GM12878 (cell line): ENCODE results near the gene TUBA3E. TPM values are rescaled to one million over a fixed set of nuclear protein-coding genes. Genes with fewer than 3 reads are reported as not detected.
"Not testable (repeated sequence)": the region's sequence is repeated elsewhere in the genome, so short reads cannot be mapped to it uniquely, and the experiment has no call there.

ENCODE experiments used
- ATAC-seq: fragments of 200-7000 bp; cut with Tn5 transposase; 3 replicates; pipeline ENCODE4 v1.9.1; 2020; ENCODE audit warnings: mild to moderate bottlenecking, moderate library complexity
- BruUV-seq: library from RNA; stranded (reverse); fragments of 400-500 nt; replicated peaks from 2 replicates; lab custom pipeline; 2021; lab: Mats Ljungman, UMichigan
- CTCF ChIA-PET: fragments of 300-600 bp; sonication (Branson Sonifier 250); formaldehyde crosslinking; extraction: SDS; loops from one replicate; lab custom pipeline; 2021; ENCODE audit warnings: inconsistent platforms; lab: Yijun Ruan, JAX
- POLR2A ChIA-PET: fragments of 350-600 bp; formaldehyde crosslinking; extraction: SDS; loops from one replicate; lab custom pipeline; 2021; ENCODE audit warnings: inconsistent platforms; lab: Charles Lee
- RAD21 ChIA-PET: fragments of 300-600 bp; sonication (Branson Sonifier 250); formaldehyde crosslinking; loops from one replicate; lab custom pipeline; 2023; ENCODE audit warnings: antibody characterized with exemption; ENCODE audit not compliant: unreplicated experiment; lab: Charles Lee
- SMC1A ChIA-PET: fragments of 300-600 bp; sonication (Branson Sonifier 250); formaldehyde crosslinking; loops from one replicate; lab custom pipeline; 2023; ENCODE audit not compliant: unreplicated experiment, uncharacterized antibody; lab: Charles Lee
- DNase-seq: peaks from one replicate; pipeline ENCODE4 v3.0.0-alpha.2; 2011; ENCODE audit warnings: low read depth, low spot score
- FAIRE-seq: peaks from 3 replicates; lab custom pipeline; 2011; peaks lifted over from hg19 to GRCh38; lab: Jason Lieb, UNC
- H2AFZ ChIP-seq: 2 replicates; pipeline ENCODE4 v1.6.0; 2011; ENCODE audit warnings: low read depth, low read length, control low read depth; ENCODE audit not compliant: control insufficient read depth
- H3K27ac ChIP-seq: 2 replicates; pipeline ENCODE4 v1.5.1; 2011; ENCODE audit warnings: control low read depth; ENCODE audit not compliant: control insufficient read depth, insufficient read depth
- H3K27me3 ChIP-seq, 2 experiments: replicated peaks in 1 of 2; 2 replicates each; pipeline versions ENCODE4 v1.6.0 to v1.6.1; 2011; ENCODE audit warnings: low read length in 1 of 2; ENCODE audit not compliant: control insufficient read depth in 2 of 2, insufficient read depth in 2 of 2
- H3K36me3 ChIP-seq, 2 experiments: 2 replicates each; pipeline ENCODE4 v1.5.1; 2011; ENCODE audit warnings: low read length in 1 of 2; ENCODE audit not compliant: control insufficient read depth in 2 of 2, insufficient read depth in 2 of 2
- H3K4me1 ChIP-seq: 2 replicates; pipeline ENCODE4 v1.6.1; 2011; ENCODE audit warnings: mild to moderate bottlenecking, low read length, moderate library complexity, mixed read lengths; ENCODE audit not compliant: control insufficient read depth, insufficient read depth
- H3K4me2 ChIP-seq: 2 replicates; pipeline ENCODE4 v1.6.0; 2011; ENCODE audit warnings: control low read depth; ENCODE audit not compliant: control insufficient read depth, insufficient read depth
- H3K4me3 ChIP-seq: fragments of 200-600 bp; sonication (generic); 2 replicates; pipeline ENCODE4 v1.5.1; 2016
- H3K79me2 ChIP-seq: 2 replicates; pipeline ENCODE4 v1.6.0; 2011; ENCODE audit warnings: low read length; ENCODE audit not compliant: control insufficient read depth, insufficient read depth
- H3K9ac ChIP-seq: 2 replicates; pipeline ENCODE4 v1.8.0; 2011; ENCODE audit warnings: low read length, control low read depth, mixed read lengths; ENCODE audit not compliant: control insufficient read depth, insufficient read depth
- H3K9me3 ChIP-seq: replicated peaks from 3 replicates; pipeline ENCODE4 v1.5.1; 2011; ENCODE audit warnings: mild to moderate bottlenecking, low read length; ENCODE audit not compliant: control insufficient read depth, insufficient read depth
- H4K20me1 ChIP-seq: 2 replicates; pipeline ENCODE4 v1.6.0; 2011; ENCODE audit not compliant: control insufficient read depth, insufficient read depth
- BHLHE40 ChIP-seq, 2 experiments: fragments of 450-650 bp in 1 of 2; IDR thresholded peaks; 2 replicates each; pipeline ENCODE4 v1.6.1; 2011 to 2017; ENCODE audit warnings: low read depth in 2 of 2, borderline replicate concordance in 1 of 2, improper control_type of control experiment in 1 of 2, low read length in 1 of 2, mild to moderate bottlenecking in 1 of 2
- WGBS: methylation state at CpG from one replicate; pipeline ENCODE4 v1.1.6; 2016; ENCODE audit warnings: low lambda C conversion rate; ENCODE audit not compliant: insufficient replicate concordance, insufficient coverage; ENCODE audit errors: missing lambda C conversion rate; 5-methylcytosine and 5-hydroxymethylcytosine counted together
- in situ Hi-C: fragments of 300-500 bp; cut with MboI; formaldehyde crosslinking; loops from 9 replicates; pipeline ENCODE4 v1.14.3; 2018; ENCODE audit warnings: mixed read lengths
- intact Hi-C: fragments of 100-400 bp; cut with micrococcal nuclease; formaldehyde crosslinking; loops from one replicate; pipeline ENCODE4 v1.14.2; 2022; ENCODE audit not compliant: unreplicated experiment
- polyA plus RNA-seq, 11 experiments: library from polyadenylated mRNA; depleted of rRNA in 4 of 11; unstranded in 6 of 11; stranded (reverse) in 5 of 11; fragments of >200 nt; fragmentation: Nextera tagmentation in 4 of 11; fragmentation: Illumina TruSeq in 1 of 11; extraction: Ambion mirVana in 4 of 11; extraction: Trizol in 1 of 11; gene quantifications; 1 replicate in 1 of 11; 2 replicates in 10 of 11; pipeline versions ENCODE4 v1.2.1 to v1.2.3, GENCODE V29; 2011 to 2016; ENCODE audit warnings: inconsistent platforms in 2 of 11, missing spikeins in 2 of 11, low read depth in 1 of 11
- total RNA-seq, 4 experiments: library from RNA; depleted of rRNA in 3 of 4; stranded (reverse); fragments of >200 nt in 3 of 4; fragmentation: Illumina TruSeq in 1 of 4; extraction: Trizol in 1 of 4; gene quantifications; 2 replicates each; pipeline versions ENCODE4 v1.2.1 to v1.2.3, GENCODE V29; 2013 to 2021

TUBA3E gene
- total and polyA plus RNA-seq, 10 of the 15 experiments (the other 5 are each of a cell fraction or from before 2014, with no cell fraction given), result not detected

- FAIRE-seq, result peak; percentile 74
- RAD21 ChIA-PET, POLR2A ChIA-PET, H3K27me3 ChIP-seq, H3K9ac ChIP-seq, H2AFZ ChIP-seq, H3K9me3 ChIP-seq, H3K4me1 ChIP-seq, in situ Hi-C loops, H3K4me3 ChIP-seq, H3K4me2 ChIP-seq, H4K20me1 ChIP-seq, CTCF ChIA-PET, H3K36me3 ChIP-seq, H3K27ac ChIP-seq, BruUV-seq, ATAC-seq, intact Hi-C loops, DNase-seq, H3K79me2 ChIP-seq: not testable (repeated sequence)
- SMC1A ChIA-PET, result interaction anchor here (0.8 kb wide), 1 partner anchor 38 kb away, joined by 3 read pairs; no protein-coding TSS in a partner anchor
- TF ChIP-seq BHLHE40 (IDR thresholded peaks at IDR 0.05; ENCODE audit: borderline replicate concordance in 1 of 2, low read depth in 2 of 2, low read length in 1 of 2), result 0 out of 4 replicates have a peak, but pooled peaks of 1 of the 2 experiments have one; percentile 26
- WGBS, result 83% methylated on average over 11 of the region's 13 CpGs
These were observed 55.6 kb downstream of the TUBA3E start for GRCh38 chr2:130142396-130143265.

Other genes starting within 250 kb of the TUBA3E start
- not detected in 2 replicates for gene RAB6C, start 218.8 kb downstream of the TUBA3E start, total RNA-seq (2014; rRNA removed)
- gene RAB6C, start 218.8 kb downstream of the TUBA3E start, total RNA-seq (2014; rRNA removed; fragmentation: Illumina TruSeq; extraction: Trizol), result not detected in 2 replicates
- gene RAB6C, start 218.8 kb downstream of the TUBA3E start, total RNA-seq (2021), result not detected in 2 replicates
- not detected in 2 replicates for gene RAB6C, start 218.8 kb downstream of the TUBA3E start, polyA plus RNA-seq (2011; rRNA removed)
- gene RAB6C, start 218.8 kb downstream of the TUBA3E start, polyA plus RNA-seq (2014; fragmentation: Illumina TruSeq; extraction: Trizol), result not detected in 2 replicates
- not detected for gene RAB6C, start 218.8 kb downstream of the TUBA3E start, polyA plus RNA-seq (2014; fragmentation: Nextera tagmentation; extraction: Ambion mirVana)
- not detected in 2 replicates for gene RAB6C, start 218.8 kb downstream of the TUBA3E start, polyA plus RNA-seq (2014; rRNA removed)
- gene RAB6C, start 218.8 kb downstream of the TUBA3E start, polyA plus RNA-seq (2016; fragmentation: Nextera tagmentation; extraction: Ambion mirVana), result not detected
- gene POTEF, start 69.2 kb downstream of the TUBA3E start, total RNA-seq (2014; rRNA removed), result 0.11 TPM in 1 of 2 replicates, not detected in the other
- not detected in 2 replicates for gene POTEF, start 69.2 kb downstream of the TUBA3E start, total RNA-seq (2014; rRNA removed; fragmentation: Illumina TruSeq; extraction: Trizol)
- gene POTEF, start 69.2 kb downstream of the TUBA3E start, total RNA-seq (2021), result not detected in 2 replicates
- gene POTEF, start 69.2 kb downstream of the TUBA3E start, polyA plus RNA-seq (2011; rRNA removed), result not detected in 2 replicates
- 0.03 TPM in 1 of 2 replicates, not detected in the other for gene POTEF, start 69.2 kb downstream of the TUBA3E start, polyA plus RNA-seq (2014; fragmentation: Illumina TruSeq; extraction: Trizol)
- not detected for gene POTEF, start 69.2 kb downstream of the TUBA3E start, polyA plus RNA-seq (2014; fragmentation: Nextera tagmentation; extraction: Ambion mirVana)
- 0.05 TPM in 1 of 2 replicates, not detected in the other for gene POTEF, start 69.2 kb downstream of the TUBA3E start, polyA plus RNA-seq (2014; rRNA removed)
- gene POTEF, start 69.2 kb downstream of the TUBA3E start, polyA plus RNA-seq (2016; fragmentation: Nextera tagmentation; extraction: Ambion mirVana), result not detected
- 15.3 and 17.9 TPM in 2 replicates for gene CCDC74B, start 53.3 kb downstream of the TUBA3E start, total RNA-seq (2014; rRNA removed)
- gene CCDC74B, start 53.3 kb downstream of the TUBA3E start, total RNA-seq (2014; rRNA removed; fragmentation: Illumina TruSeq; extraction: Trizol), result 6.1 and 7.2 TPM in 2 replicates
- gene CCDC74B, start 53.3 kb downstream of the TUBA3E start, total RNA-seq (2021), result 14.4 and 15.3 TPM in 2 replicates
- 8.9 and 10.7 TPM in 2 replicates for gene CCDC74B, start 53.3 kb downstream of the TUBA3E start, polyA plus RNA-seq (2011; rRNA removed)
- gene CCDC74B, start 53.3 kb downstream of the TUBA3E start, polyA plus RNA-seq (2014; fragmentation: Illumina TruSeq; extraction: Trizol), result 2.2 and 6.5 TPM in 2 replicates
- 1 to 10 TPM in 1 of 2 experiments, under 1 TPM in 1; 0.52 to 2.9 TPM for gene CCDC74B, start 53.3 kb downstream of the TUBA3E start, polyA plus RNA-seq (2014; fragmentation: Nextera tagmentation; extraction: Ambion mirVana)
- gene CCDC74B, start 53.3 kb downstream of the TUBA3E start, polyA plus RNA-seq (2014; rRNA removed), result 21.2 and 26.2 TPM in 2 replicates
- gene CCDC74B, start 53.3 kb downstream of the TUBA3E start, polyA plus RNA-seq (2016; fragmentation: Nextera tagmentation; extraction: Ambion mirVana), result 10 to 100 TPM in 1 of 2 experiments, 1 to 10 TPM in 1; 8.8 to 11.3 TPM
- gene SMPD4, start 16.8 kb downstream of the TUBA3E start, total RNA-seq (2014; rRNA removed), result 36.1 and 45.9 TPM in 2 replicates
- gene SMPD4, start 16.8 kb downstream of the TUBA3E start, total RNA-seq (2014; rRNA removed; fragmentation: Illumina TruSeq; extraction: Trizol), result 23.7 and 27.1 TPM in 2 replicates
- gene SMPD4, start 16.8 kb downstream of the TUBA3E start, total RNA-seq (2021), result 78.2 and 79.5 TPM in 2 replicates
- gene SMPD4, start 16.8 kb downstream of the TUBA3E start, polyA plus RNA-seq (2011; rRNA removed), result 13.7 and 26.0 TPM in 2 replicates
- 23.4 and 45.4 TPM in 2 replicates for gene SMPD4, start 16.8 kb downstream of the TUBA3E start, polyA plus RNA-seq (2014; fragmentation: Illumina TruSeq; extraction: Trizol)
- gene SMPD4, start 16.8 kb downstream of the TUBA3E start, polyA plus RNA-seq (2014; fragmentation: Nextera tagmentation; extraction: Ambion mirVana), result 10 to 100 TPM in 1 of 2 experiments, 1 to 10 TPM in 1; 5.0 to 10.4 TPM
- 60.4 and 62.8 TPM in 2 replicates for gene SMPD4, start 16.8 kb downstream of the TUBA3E start, polyA plus RNA-seq (2014; rRNA removed)
- gene SMPD4, start 16.8 kb downstream of the TUBA3E start, polyA plus RNA-seq (2016; fragmentation: Nextera tagmentation; extraction: Ambion mirVana), result 10 to 100 TPM; 79.0 to 82.0 TPM
- 321 and 369 TPM in 2 replicates for gene MZT2B, start 16.2 kb downstream of the TUBA3E start, total RNA-seq (2014; rRNA removed)
- gene MZT2B, start 16.2 kb downstream of the TUBA3E start, total RNA-seq (2014; rRNA removed; fragmentation: Illumina TruSeq; extraction: Trizol), result 45.7 and 51.5 TPM in 2 replicates
- gene MZT2B, start 16.2 kb downstream of the TUBA3E start, total RNA-seq (2021), result 399 and 409 TPM in 2 replicates
- 60.4 and 104 TPM in 2 replicates for gene MZT2B, start 16.2 kb downstream of the TUBA3E start, polyA plus RNA-seq (2011; rRNA removed)
- gene MZT2B, start 16.2 kb downstream of the TUBA3E start, polyA plus RNA-seq (2014; fragmentation: Illumina TruSeq; extraction: Trizol), result 7.2 TPM in 1 of 2 replicates, not detected in the other
- 10 to 100 TPM in 1 of 2 experiments, 1 to 10 TPM in 1; 6.3 to 20.4 TPM for gene MZT2B, start 16.2 kb downstream of the TUBA3E start, polyA plus RNA-seq (2014; fragmentation: Nextera tagmentation; extraction: Ambion mirVana)
- 292 and 388 TPM in 2 replicates for gene MZT2B, start 16.2 kb downstream of the TUBA3E start, polyA plus RNA-seq (2014; rRNA removed)
- gene MZT2B, start 16.2 kb downstream of the TUBA3E start, polyA plus RNA-seq (2016; fragmentation: Nextera tagmentation; extraction: Ambion mirVana), result 100 to 1,000 TPM; 294 to 320 TPM
- 181 and 209 TPM in 2 replicates for gene IMP4, start 144.5 kb upstream of the TUBA3E start, total RNA-seq (2014; rRNA removed)
- gene IMP4, start 144.5 kb upstream of the TUBA3E start, total RNA-seq (2014; rRNA removed; fragmentation: Illumina TruSeq; extraction: Trizol), result 74.9 and 85.3 TPM in 2 replicates
- gene IMP4, start 144.5 kb upstream of the TUBA3E start, total RNA-seq (2021), result 166 and 171 TPM in 2 replicates
- 78.0 and 162 TPM in 2 replicates for gene IMP4, start 144.5 kb upstream of the TUBA3E start, polyA plus RNA-seq (2011; rRNA removed)
- gene IMP4, start 144.5 kb upstream of the TUBA3E start, polyA plus RNA-seq (2014; fragmentation: Illumina TruSeq; extraction: Trizol), result 43.2 and 70.5 TPM in 2 replicates
- gene IMP4, start 144.5 kb upstream of the TUBA3E start, polyA plus RNA-seq (2014; fragmentation: Nextera tagmentation; extraction: Ambion mirVana), result 100 to 1,000 TPM in 1 of 2 experiments, 10 to 100 TPM in 1; 41.4 to 100 TPM
- gene IMP4, start 144.5 kb upstream of the TUBA3E start, polyA plus RNA-seq (2014; rRNA removed), result 242 and 273 TPM in 2 replicates
- 100 to 1,000 TPM; 183 to 206 TPM for gene IMP4, start 144.5 kb upstream of the TUBA3E start, polyA plus RNA-seq (2016; fragmentation: Nextera tagmentation; extraction: Ambion mirVana)
- gene PTPN18, start 157.6 kb upstream of the TUBA3E start, total RNA-seq (2014; rRNA removed), result 31.4 and 36.9 TPM in 2 replicates
- gene PTPN18, start 157.6 kb upstream of the TUBA3E start, total RNA-seq (2014; rRNA removed; fragmentation: Illumina TruSeq; extraction: Trizol), result 38.5 and 39.8 TPM in 2 replicates
- 41.9 and 43.1 TPM in 2 replicates for gene PTPN18, start 157.6 kb upstream of the TUBA3E start, total RNA-seq (2021)
- 29.3 and 47.0 TPM in 2 replicates for gene PTPN18, start 157.6 kb upstream of the TUBA3E start, polyA plus RNA-seq (2011; rRNA removed)
- 89.9 and 99.8 TPM in 2 replicates for gene PTPN18, start 157.6 kb upstream of the TUBA3E start, polyA plus RNA-seq (2014; fragmentation: Illumina TruSeq; extraction: Trizol)
- 10 to 100 TPM; 14.8 to 17.5 TPM for gene PTPN18, start 157.6 kb upstream of the TUBA3E start, polyA plus RNA-seq (2014; fragmentation: Nextera tagmentation; extraction: Ambion mirVana)
- 58.4 and 58.8 TPM in 2 replicates for gene PTPN18, start 157.6 kb upstream of the TUBA3E start, polyA plus RNA-seq (2014; rRNA removed)
- 10 to 100 TPM; 43.7 to 45.6 TPM for gene PTPN18, start 157.6 kb upstream of the TUBA3E start, polyA plus RNA-seq (2016; fragmentation: Nextera tagmentation; extraction: Ambion mirVana)